Psoas muscle (tissue), 8 donors: ENCODE measurements around the gene ASB18. TPM values are rescaled to one million over a fixed set of nuclear protein-coding genes. Genes with fewer than 3 reads are reported as not detected.

ENCODE experiments used
- ATAC-seq, 4 donors: fragments of 200-7000 bp; cut with Tn5 transposase; one replicate each; pipeline ENCODE4 v1.9.1; 2020; ENCODE audit warnings: moderate library complexity in 3 of 4, mild to moderate bottlenecking in 2 of 4
- DNase-seq, 2 donors: peaks; one replicate each; pipeline ENCODE4 v3.0.0-alpha.2; 2020
- H3K27ac ChIP-seq: fragments of 200-600 bp; one replicate; pipeline ENCODE4 v1.8.0; 2022
- H3K27me3 ChIP-seq, 3 donors: fragments of 200-600 bp in 1 of 3; one replicate each; pipeline versions ENCODE4 v1.6.1 to v1.8.0; 2013 to 2022; ENCODE audit warnings: low read length in 2 of 3, mild to moderate bottlenecking in 2 of 3, moderate library complexity in 1 of 3; ENCODE audit not compliant: insufficient read depth in 3 of 3
- H3K36me3 ChIP-seq, 2 donors: fragments of 200-600 bp in 1 of 2; one replicate each; pipeline versions ENCODE4 v1.6.1 to v1.8.0; 2013 to 2022; ENCODE audit warnings: low read depth in 1 of 2, mild to moderate bottlenecking in 1 of 2, moderate library complexity in 1 of 2; ENCODE audit not compliant: insufficient read depth in 1 of 2
- H3K4me1 ChIP-seq: fragments of 200-600 bp; one replicate; pipeline ENCODE4 v1.8.0; 2022
- H3K4me3 ChIP-seq: fragments of 200-600 bp; one replicate; pipeline ENCODE4 v1.8.0; 2022; ENCODE audit warnings: mild to moderate bottlenecking
- H3K9me3 ChIP-seq: fragments of 200-600 bp; one replicate; pipeline ENCODE4 v1.8.0; 2022
- CTCF ChIP-seq: fragments of 200-600 bp; IDR thresholded peaks from one replicate; pipeline ENCODE4 v1.8.0; 2022; ENCODE audit warnings: antibody characterized with exemption
- WGBS, 3 donors: extraction: QIAGEN DNeasy Blood & Tissue Kit; methylation state at CpG; one replicate each; pipeline versions ENCODE4 v1.1.6 to v1.1.7; 2013; 5-methylcytosine and 5-hydroxymethylcytosine counted together
- intact Hi-C, 2 donors: fragments of 100-400 bp; cut with DNase I; formaldehyde crosslinking; loops; one replicate each; pipeline versions ENCODE4 v1.11.0 to v1.14.2; 2022
- polyA plus RNA-seq, 3 donors: library from polyadenylated mRNA; stranded (reverse); fragments of 200-250 nt; gene quantifications; one replicate each; pipeline ENCODE4 v1.2.3, GENCODE V29; 2013
- total RNA-seq, 4 donors: library from RNA; stranded (reverse); fragmentation: NEBNext Ultra II Directional in 2 of 4; extraction: Animal tissue kit (Norgen Biotek cat#: 25700) in 2 of 4; gene quantifications; one replicate each; pipeline versions ENCODE4 v1.2.1 to v1.2.4, GENCODE V29; 2021 to 2023
- donor health status: healthy with polysubstance abuse.
- donor health status: DM: no; HTN: no; CAD: no; lungs with moderate emphysema.
- donor health status: Bipolar disorder and iron deficiency.
- donor health status: healthy.
- donor health status: DM: yes; HTN: yes; CAD: no.
- donor health status: DM: no; HTN: no; CAD: no.
- donor health status: DM: no; HTN: no; CAD: no.
- donor health status: DM: yes; HTN: yes; CAD: no.

The ASB18 gene
- total and polyA plus RNA-seq, 7 donors, result 0.04 to 9.3 (median 1.1) TPM

GRCh38 chr2:236208019-236208926 is 55.9 kb downstream of the ASB18 start:
- TF ChIP-seq CTCF, result no peak
- ATAC-seq, result no peak
- H3K4me1 ChIP-seq, result peaks cover 5% of the 10 kb centered on the region
- no peaks in the 10 kb centered on the region for H3K36me3 ChIP-seq
- no peak overlapping the region for H3K27ac ChIP-seq
- no peak for DNase-seq
- WGBS, 3 donors, result 65 to 73% (median 68%) methylated on average over 28 of the region's 28 CpGs
- H3K27me3 ChIP-seq, result peaks cover 0 to 3% (median 2%) of the 10 kb centered on the region in 3 donors
- H3K9me3 ChIP-seq, result peaks cover 10% of the 10 kb centered on the region
- no peak overlapping the region for H3K4me3 ChIP-seq
- intact Hi-C loops, result no loop called here

- Histone ChIP-seq H3K9me3 (peaks cover 10% of the 10 kb centered on the region), H3K27me3 (peaks cover 0 to 3% (median 2%) of the 10 kb centered on the region in 3 donors), H3K36me3 (no peaks in the 10 kb centered on the region), H3K4me1 (peaks cover 5% of the 10 kb centered on the region), H3K4me3 (no peak overlapping the region), H3K27ac (no peak overlapping the region)
- intact Hi-C loops, result no loop called here
- DNase-seq, result no peak
- no peak for TF ChIP-seq CTCF
- no peak for ATAC-seq
- WGBS, 3 donors, result 87 to 89% (median 88%) methylated on average over 11 of the region's 11 CpGs
Measured at GRCh38 chr2:236207472-236207871, 56.7 kb downstream of the ASB18 start.

- DNase-seq, result no peak
- Histone ChIP-seq H3K27me3 (peaks cover 0 to 3% (median 2%) of the 10 kb centered on the region in 3 donors), H3K27ac (no peak overlapping the region), H3K4me3 (no peak overlapping the region), H3K36me3 (no peaks in the 10 kb centered on the region), H3K4me1 (peaks cover 5% of the 10 kb centered on the region), H3K9me3 (peaks cover 10% of the 10 kb centered on the region)
- WGBS, 3 donors, result 70 to 81% (median 80%) methylated on average over 2 of the region's 2 CpGs
- intact Hi-C loops, result no loop called here
- ATAC-seq, result no peak
- no peak for TF ChIP-seq CTCF
Measured at GRCh38 chr2:236205867-236206645, 58.1 kb downstream of the ASB18 start.

GRCh38 chr2:236204953-236205352 is 59.3 kb downstream of the ASB18 start:
- Histone ChIP-seq H3K27ac (no peak overlapping the region), H3K9me3 (peaks cover 10% of the 10 kb centered on the region), H3K4me1 (no peaks in the 10 kb centered on the region), H3K27me3 (peaks cover 0 to 3% (median 0%) of the 10 kb centered on the region in 3 donors), H3K36me3 (no peaks in the 10 kb centered on the region), H3K4me3 (no peak overlapping the region)
- 81 to 99% (median 92%) methylated on average over 5 of the region's 5 CpGs for WGBS, 3 donors
- no peak for TF ChIP-seq CTCF
- no peak for ATAC-seq
- intact Hi-C loops, result no loop called here
- DNase-seq, result no peak
